GM19238 (cell line): ENCODE data around the gene CHTF8.
"Not testable (repeated sequence)": the region's sequence is repeated elsewhere in the genome, so short reads cannot be mapped to it uniquely, and the experiment has no call there.

ENCODE experiments used
- DNase-seq: peaks from one replicate; pipeline ENCODE4 v3.0.0; 2011; ENCODE audit warnings: low spot score; ENCODE audit not compliant: insufficient read length

Gene CHTF8

DNA sequence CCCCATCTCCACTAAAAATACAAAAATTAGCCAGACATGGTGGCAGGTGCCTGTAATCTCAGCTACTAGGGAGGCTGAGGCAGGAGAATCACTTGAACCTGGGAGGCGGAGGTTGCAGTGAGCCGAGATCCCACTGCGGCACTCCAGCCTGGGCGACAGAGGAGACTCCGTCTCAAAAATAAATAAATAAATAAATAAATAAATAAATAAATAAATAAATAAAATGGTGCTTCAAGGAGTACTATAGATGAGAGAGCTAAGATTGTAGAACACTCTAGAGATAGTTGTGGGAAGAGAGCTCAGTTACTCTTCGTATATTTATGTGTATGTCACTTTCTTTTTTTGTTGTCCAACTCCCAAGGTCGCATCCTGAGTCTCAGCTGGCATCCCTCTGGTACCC lies 7.1 kb upstream of the CHTF8 start:
- DNase-seq, result not testable (repeated sequence)

DNA sequence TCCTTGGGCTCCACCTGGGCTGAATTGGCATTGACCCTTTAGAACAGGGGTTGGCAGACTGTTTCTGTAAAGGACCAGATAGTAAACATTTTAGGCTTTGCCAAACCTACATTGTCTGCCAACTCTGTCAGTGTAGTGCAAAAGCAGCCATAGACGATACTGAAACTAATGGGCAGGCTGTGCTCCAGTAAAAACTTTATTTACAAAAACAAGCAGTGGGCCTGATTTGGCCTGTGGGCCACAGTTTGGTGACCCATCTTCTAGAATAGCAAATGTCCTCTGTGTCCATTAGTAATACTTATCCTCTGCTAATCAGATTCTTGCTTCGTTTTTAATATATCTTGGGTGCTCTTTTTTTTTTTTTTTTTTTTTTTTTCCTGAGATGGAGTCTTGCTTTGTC lies 6.2 kb upstream of the CHTF8 start:
- no peak for DNase-seq

DNA sequence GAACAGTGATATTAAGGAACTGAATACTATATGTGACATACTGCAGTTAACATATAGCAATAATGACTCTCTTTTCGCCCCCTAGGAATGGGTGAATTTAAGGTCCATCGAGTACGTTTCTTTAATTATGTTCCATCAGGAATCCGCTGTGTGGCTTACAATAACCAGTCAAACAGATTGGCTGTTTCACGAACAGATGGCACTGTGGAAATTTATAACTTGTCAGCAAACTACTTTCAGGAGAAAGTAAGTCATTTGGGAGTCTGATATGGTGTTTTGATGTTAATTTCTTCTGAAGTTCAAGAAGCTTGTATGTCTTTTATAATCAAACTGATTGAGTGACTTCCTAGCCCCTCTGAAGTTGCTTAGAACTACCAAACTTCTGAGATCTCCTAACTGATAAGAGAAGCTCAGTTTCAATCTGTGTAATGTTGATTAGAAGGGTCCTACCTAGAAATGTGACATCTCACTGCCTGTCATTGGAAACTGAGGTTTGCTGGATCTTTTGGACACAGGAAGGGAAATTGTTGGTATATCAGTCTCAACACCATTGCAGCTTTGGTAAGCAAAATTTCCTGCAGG lies 1.1 kb upstream of the CHTF8 start:
- no peak for DNase-seq

DNA sequence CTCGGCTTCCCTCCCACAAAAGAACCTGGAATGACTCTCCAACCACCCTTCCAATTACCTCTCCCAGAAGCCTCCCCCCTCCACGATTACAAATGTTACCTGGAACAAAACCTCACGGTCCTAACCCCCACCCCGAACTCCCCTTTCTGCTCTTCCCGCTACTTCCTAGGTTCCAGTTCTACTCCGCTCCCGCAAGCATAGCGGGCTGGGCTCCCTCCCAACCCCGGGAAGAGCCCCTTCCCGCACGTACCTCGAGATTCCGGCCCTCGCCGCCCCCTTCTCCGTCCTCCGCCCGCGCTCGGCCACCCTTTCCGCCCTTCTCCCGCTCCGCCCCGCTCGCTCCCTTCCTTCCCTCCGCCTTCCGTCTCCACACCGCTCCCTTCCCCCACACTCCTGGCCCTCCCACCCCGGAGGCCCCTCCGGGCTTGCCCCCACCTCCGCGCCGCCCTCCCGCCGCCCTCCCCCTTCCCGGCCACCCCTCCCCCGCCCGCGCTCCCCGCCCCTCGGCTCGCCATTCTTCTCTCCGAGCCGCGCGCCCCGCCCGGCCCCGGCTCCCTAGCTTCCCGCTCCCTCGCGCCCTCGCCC lies 457 bp downstream of the CHTF8 start:
- DNase-seq, result peak; percentile 87

DNA sequence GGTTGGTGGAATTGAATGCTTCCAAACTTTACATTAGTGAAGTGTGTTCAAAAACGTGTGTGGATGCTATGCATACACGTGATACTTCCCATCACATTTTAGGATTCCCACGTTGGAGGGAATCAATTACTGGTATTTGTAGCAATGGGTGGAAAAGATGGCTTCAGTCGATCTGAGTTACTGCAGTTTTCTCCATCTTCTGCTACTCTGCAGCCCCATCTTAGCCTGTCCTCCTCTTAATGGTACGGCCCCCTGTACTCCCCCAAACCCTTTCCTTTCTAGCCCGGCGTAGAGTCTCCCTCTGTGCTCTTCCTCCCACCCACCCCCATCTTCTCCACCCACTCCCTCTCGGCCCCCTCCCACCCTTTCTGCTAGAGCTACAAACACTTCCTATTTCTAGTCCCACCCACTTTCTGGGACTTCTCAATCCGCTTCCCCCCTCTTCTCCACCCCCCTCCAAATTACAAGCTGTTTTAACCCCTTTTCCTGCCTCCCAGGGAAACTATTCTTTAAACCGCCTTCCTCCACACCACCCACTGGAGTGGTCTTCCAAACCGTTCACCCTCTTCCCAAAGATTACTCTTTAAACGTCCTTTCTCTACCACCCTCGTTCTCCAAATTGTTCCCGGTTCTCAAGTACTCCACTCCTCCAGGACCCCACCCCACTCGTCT lies 1.1 kb downstream of the CHTF8 start:
- peak; percentile 47 for DNase-seq

DNA sequence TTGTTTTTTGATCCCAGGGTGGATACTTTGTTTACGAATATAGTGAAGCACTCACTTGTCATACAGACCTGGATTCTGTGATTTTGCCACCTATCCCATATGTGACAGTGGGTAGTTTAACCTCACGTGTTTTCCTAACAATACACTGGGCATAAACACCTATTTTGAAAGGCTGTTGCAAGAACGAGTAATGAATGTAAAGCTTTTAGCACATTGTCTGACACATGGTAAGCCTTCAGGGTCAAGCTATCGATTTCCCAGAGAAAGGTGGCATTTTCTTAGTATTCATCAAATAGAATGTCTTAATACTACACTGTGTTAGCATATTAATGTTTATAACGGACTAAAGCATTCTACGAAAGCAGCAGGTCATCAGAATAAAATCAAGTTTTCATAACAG lies 1.9 kb downstream of the CHTF8 start:
- no peak for DNase-seq

DNA sequence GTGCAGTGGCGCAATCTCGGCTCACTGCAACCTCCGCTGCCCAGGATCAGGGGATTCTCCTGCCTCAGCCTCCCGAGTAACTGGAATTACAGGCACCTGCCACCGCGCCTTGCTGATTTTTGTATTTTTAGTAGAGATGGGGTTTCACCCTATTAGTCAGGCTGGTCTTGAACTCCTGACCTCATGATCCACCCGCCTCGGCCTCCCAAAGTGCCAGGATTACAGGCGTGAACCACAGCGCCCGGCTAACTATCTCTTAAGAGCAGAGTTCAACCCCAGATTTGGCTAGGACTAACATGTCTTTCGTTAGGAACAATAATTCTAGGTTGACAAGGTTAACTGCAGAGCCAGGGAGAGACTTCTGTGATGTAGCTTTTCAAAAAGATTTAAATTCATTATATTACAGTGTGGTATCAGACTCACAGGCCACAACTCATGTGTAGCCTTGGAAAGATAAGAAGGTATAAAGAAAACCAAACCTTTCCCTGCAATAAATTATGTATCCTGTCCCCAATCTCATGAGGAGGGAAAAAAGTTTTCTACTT lies 4.3 kb downstream of the CHTF8 start:
- no peak for DNase-seq

DNA sequence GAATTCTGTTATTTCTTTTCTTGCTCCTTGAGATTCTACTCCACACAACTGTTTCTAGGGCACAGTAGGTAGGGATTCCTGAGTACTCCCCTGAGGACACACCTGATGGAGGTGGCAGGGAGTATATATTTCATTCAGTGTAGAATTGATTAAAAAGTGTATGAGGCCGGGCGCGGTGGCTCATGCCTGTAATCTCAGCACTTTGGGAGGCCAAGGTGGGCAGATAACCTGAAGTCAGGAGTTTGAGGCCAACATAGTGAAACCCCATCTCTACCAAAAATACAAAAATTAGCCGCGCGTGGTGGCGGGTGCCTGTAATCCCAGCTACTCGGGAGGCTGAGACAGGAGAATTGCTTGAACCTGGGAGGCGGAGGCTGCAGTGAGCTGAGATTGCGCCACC lies 5.6 kb downstream of the CHTF8 start:
- DNase-seq, result not testable (repeated sequence)

DNA sequence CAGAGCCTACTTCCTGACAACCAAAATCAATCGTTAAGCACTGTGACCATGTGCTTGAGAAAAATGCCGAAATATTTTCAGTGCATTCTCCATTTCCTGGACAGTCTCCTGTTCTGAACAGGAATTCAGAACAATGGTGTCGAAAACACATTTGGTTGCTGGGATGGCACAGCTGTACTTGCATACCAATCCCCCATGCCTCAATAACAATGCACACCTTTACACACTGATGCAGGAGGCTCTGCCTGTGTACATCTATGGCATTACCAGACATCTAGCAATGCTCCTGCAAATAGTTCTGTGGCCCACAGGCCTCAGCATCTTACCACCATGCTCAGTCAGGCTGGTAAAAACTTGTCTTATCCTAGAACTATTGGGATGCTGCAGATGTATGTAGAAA lies 6.2 kb downstream of the CHTF8 start:
- no peak for DNase-seq

DNA sequence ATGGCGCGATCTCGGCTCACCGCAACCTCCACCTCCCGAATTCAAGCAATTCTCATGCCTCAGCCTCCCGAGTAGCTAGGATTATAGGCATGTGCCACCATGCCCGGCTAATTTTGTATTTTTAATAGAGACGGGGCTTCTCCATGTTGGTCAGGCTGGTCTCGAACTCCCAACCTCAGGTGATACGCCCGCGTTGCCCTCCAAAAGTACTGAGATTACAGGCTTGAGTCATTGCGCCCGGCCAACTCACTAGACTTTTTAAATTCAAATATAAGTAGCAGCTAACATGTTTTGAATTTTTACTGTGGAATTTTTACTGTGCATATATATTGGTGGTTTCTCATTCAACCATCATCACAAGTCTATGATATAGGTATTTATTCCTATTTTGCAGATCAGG lies 7.4 kb downstream of the CHTF8 start:
- DNase-seq, result not testable (repeated sequence)

DNA sequence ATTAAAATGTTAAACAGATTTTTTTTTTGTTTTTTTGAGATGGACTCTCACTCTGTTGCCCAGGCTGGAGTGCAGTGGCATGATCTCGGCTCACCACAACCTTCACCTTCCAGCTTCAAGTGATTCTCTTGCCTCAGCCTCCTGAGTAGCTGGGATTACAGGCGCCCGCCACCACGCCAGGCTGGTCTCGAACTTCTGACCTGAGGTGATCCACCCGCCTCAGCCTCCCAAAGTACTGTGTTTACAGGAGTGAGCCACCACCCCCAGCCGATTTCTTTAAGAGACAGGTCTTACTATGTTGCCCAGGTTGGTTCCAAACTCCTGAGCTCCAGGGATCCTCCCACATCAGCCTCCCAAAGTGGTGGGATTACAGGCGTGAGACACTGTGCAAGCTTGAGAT lies 8.0 kb downstream of the CHTF8 start:
- not testable (repeated sequence) for DNase-seq

DNA sequence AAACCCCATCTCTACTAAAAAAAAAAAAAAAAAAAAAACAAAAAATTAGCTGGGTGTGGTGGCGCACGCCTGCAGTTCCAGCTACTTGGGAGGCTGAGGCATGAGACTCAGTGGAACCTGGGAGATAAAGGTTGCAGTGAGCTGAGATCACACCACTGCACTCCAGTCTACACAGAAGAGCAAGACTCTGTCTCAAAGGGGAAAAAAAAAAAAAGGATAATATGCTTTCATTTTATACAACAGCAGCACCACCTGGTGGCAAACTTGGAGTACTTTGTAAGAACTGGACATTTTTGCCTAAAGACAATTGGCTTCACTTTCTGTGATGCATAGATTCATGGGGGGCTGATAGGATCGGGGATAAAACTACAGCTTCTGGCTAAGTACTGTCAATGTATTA lies 8.5 kb downstream of the CHTF8 start:
- DNase-seq, result peak; percentile 45

DNA sequence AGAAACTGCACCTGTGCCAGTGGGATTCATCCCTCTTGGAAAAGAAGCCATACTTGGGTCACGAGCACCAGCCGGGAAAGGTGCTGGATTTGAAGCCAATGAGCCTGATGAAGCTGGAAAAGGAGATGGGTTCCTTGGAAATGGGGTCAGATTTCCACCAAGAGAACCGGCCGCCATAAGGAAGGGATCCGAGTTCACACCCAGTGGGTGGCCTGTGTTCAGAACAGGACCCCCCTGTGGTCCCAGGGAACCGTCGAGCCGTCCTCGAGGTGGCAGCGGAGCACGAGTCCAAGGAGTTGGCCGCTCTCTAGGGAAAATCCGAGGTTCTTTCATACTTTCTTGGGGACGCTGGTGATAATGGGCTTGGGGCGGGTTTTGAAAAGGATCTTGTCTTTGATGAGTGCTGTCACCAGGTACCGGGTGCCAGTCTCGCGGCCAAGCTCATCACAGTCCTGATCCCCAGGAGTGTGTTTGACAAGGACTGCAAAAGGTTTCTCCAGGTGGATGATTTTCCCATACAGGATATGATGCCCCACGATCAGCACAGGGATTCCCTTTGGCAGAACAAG lies 12.2 kb downstream of the CHTF8 start:
- no peak for DNase-seq

DNA sequence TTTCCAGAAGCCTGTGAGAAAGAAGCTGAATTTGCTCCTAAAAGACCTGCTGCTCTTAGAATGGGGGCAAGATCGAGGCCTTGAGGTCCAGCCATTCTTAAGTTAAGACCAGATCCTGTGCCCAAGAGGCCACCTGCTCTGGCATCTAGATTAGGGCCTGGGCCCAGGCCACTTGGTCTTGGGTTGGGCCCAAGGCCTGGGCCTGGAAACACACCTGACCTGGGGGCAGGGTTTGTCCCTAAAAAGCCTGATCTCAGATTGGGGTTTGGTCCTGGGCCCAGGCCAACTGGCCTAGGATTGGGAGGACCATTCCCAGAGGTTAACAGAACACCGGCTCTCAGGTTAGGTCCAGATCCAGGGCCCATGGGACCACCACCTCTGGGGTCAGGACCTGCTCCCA lies 12.9 kb downstream of the CHTF8 start:
- no peak for DNase-seq

DNA sequence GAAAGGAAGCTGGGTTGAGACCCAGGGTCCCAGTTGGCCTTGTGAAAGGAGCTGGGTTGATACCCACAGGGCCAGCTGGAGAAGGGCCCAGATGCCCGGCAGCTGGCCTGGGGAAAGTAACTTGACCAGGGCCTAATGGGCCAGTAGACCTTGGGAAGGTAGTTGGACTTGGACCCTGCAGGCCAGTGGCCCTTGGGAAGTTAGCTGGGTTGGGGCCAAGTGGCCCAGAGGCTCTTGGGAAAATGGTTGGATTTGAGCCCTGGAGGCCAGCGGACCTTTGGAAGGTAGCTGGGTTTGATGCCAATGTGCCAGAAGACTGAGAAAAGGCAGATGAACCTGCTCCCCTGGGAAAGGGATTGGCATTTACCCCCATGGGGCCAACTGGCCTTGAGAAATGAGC lies 13.4 kb downstream of the CHTF8 start:
- no peak for DNase-seq

DNA sequence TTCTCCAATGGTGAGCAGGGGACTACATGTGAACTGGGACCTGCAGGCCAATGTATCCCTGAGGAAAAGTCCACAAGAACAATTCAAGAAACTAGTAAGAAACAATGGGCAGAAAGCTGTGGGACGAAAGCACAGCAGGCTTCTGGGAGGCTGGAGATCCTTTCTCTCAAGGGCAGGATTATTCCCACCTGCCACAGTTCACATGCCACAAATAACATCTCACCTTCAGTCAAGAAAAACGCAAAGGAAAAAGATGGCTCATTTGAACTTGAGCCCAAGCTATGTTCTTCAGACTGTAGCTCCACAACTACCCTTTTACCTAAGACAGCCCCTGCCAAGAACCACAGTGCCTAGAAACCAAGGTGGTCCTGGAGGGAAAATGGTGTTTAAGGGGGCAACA lies 13.9 kb downstream of the CHTF8 start:
- DNase-seq, result no peak

DNA sequence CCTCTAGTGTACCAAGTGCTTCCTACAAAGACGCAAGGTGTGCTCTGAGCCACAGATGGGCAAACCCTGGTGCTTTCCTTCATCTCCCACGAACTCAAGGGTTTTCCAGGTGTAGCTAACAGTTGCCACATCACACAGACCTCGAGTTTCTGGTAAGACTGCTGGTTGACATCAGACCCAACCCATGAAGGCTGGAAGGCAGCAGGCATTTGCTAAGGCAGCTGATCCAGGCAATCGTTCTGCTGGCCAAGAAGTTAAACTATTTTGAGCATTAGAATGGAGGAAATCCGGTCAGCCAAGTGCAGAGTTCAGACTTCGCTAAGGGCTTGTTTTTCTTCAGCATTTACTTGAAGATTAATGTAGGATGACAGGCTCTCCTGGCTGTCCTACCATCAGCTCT lies 15.5 kb downstream of the CHTF8 start:
- DNase-seq, result no peak

DNA sequence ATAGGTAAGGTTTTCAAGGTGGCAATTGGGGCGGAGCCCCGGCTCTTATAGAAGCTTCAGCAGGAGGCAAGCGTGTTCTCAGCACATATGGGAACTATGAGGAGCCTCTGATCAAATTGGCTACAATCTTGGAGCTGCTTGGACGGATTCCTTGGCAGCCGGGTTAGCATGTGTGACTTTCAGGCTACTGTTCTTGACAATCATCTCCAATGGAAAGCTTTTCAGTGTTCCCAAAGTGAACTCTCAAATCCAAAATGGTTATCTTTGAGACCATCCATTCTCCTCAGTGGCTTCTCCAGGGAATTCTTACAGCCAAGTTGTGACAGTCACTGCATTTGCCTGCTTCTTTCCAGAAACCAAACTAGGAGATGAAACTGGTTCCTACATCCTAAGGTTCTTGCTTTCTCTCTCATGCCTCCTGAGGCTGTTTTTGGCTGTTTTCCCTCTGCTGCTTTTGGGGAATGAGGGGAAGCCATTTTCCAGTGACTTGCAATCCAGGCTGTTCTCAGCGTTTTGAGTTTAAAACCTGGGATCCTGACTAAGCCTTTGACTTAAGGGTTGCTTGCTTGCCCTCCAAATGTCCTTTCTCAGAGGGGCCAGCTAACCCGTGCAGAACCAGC lies 16.0 kb downstream of the CHTF8 start:
- no peak for DNase-seq

DNA sequence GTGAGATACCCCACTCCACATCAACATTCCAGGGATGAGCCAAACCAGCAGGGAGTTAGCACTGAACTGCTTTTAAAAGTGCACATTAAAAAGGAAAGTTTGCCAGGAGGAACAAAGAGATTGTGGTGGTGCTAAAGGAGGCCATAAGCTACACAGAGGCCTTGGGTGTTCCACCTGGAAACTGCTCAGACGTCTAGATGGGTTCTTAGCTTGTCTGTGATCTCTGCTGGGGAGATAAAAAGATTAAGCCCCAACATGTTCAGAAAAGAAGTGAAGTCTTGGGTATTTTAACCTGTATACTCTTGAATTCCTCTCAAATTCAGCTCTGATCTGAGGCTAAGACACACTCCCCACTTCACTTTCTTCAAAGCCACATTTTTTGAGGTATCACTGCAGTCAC lies 16.6 kb downstream of the CHTF8 start:
- no peak for DNase-seq

DNA sequence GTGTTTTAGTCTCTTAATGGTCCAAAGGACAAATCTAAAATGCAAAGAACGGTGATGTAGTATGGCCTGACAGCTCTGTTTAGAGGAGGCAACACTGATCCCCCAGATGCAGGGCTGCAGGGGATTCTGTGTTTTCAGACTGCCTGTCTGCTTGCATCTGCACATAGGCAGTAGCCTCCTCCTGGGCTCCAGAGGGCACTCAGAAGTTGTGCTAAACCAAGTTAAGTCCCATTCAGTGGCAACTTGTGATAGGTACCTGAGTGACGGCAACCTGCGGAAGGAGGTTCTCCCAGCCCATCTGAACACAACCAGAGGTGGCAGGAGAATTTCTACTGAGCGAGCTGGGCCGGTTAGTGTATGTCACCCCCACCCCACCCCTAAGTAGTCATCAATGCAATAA lies 17.0 kb downstream of the CHTF8 start:
- DNase-seq, result no peak

DNA sequence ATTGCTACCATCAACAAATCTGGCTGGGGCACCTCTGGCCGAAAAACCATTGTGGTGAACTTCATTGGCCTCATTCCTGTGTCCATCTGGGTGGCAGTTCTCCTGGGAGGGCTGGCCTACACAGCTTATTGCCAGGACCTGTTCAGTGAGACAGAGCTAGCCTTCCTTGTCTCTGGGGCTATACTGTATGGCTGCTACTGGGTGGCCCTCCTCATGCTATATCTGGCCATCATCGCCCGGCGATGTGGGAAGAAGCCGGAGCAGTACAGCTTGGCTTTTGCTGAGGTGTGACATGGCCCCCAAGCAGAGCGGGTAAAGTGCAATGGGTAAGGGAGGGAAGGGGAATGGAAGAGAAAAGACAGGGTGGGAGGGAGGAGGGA lies 17.4 kb downstream of the CHTF8 start:
- DNase-seq, result no peak

DNA sequence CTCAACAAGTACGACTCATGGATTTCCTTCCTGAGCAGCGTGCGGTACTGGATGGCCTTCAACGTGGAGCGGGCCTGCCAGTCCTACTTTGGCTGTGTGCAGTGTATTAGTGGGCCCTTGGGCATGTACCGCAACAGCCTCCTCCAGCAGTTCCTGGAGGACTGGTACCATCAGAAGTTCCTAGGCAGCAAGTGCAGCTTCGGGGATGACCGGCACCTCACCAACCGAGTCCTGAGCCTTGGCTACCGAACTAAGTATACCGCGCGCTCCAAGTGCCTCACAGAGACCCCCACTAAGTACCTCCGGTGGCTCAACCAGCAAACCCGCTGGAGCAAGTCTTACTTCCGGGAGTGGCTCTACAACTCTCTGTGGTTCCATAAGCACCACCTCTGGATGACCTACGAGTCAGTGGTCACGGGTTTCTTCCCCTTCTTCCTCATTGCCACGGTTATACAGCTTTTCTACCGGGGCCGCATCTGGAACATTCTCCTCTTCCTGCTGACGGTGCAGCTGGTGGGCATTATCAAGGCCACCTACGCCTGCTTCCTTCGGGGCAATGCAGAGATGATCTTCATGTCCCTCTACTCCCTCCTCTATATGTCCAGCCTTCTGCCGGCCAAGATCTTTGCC lies 17.9 kb downstream of the CHTF8 start:
- no peak for DNase-seq
